ENCODE results near the gene DOCK1. TPM values are rescaled to one million over a fixed set of nuclear protein-coding genes. Genes with fewer than 3 reads are reported as not detected.
"Not testable (repeated sequence)": the region's sequence is repeated elsewhere in the genome, so short reads cannot be mapped to it uniquely, and the experiment has no call there.

Gene DOCK1
- total RNA-seq, 1 experiment from 2014 or later = 40.0 TPM

DNA sequence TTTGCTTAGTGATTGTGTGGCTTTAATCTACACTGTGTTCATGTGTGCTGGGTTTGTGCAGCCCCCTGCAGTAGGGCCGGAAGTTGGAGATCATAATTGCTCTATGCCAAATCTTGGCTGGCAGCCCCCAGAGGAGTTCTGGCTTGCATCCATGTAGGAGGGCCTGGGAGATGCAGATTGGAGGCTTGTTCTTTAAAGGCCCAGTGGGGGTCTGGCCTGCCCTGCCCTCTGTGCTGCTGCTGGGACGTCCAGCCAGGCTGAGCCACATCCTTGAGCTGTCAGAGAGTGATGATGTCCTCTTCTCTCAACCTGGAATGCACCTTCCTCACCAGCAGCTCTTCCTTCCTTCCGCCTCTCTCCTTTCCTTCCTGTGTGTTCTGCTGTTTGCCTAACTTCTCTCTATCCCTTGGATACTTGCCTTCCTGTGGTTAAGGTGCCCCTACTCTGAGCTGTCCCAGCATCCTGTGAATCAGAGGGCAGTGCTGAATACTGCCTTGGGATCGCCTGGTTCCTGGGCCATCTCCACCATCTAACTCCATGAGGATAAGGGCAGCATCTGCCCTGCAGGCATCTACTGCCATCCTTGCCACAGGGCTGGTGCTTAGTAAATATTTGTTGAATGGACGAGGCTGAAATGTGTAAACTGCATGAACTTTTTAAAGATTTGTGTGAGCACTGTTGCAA is 30.2 kb downstream of the DOCK1 start:
- Mint-ChIP-seq H3K27me3 (ENCODE audit: insufficient read depth, unreplicated experiment) (no peaks in the 10 kb centered on the region), H3K27ac (ENCODE audit: low read depth, unreplicated experiment) (no peak overlapping the region), H3K9me3 (ENCODE audit: unreplicated experiment) (no peaks in the 10 kb centered on the region), H3K36me3 (ENCODE audit: insufficient read depth, unreplicated experiment) (peaks cover 5% of the 10 kb centered on the region), H3K4me1 (ENCODE audit: insufficient read depth, unreplicated experiment) (peaks cover 12% of the 10 kb centered on the region), H3K4me3 (ENCODE audit: unreplicated experiment) (no peak overlapping the region)
- CTCF ChIA-PET = interaction anchor here (0.6 kb wide), 1 partner anchor 230 kb away, joined by 3 read pairs; no protein-coding TSS in a partner anchor
- DNase-seq (ENCODE audit: unreplicated experiment) = no peak
- TF ChIP-seq, protein P1, sequence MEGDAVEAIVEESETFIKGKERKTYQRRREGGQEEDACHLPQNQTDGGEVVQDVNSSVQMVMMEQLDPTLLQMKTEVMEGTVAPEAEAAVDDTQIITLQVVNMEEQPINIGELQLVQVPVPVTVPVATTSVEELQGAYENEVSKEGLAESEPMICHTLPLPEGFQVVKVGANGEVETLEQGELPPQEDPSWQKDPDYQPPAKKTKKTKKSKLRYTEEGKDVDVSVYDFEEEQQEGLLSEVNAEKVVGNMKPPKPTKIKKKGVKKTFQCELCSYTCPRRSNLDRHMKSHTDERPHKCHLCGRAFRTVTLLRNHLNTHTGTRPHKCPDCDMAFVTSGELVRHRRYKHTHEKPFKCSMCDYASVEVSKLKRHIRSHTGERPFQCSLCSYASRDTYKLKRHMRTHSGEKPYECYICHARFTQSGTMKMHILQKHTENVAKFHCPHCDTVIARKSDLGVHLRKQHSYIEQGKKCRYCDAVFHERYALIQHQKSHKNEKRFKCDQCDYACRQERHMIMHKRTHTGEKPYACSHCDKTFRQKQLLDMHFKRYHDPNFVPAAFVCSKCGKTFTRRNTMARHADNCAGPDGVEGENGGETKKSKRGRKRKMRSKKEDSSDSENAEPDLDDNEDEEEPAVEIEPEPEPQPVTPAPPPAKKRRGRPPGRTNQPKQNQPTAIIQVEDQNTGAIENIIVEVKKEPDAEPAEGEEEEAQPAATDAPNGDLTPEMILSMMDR (IDR thresholded peaks at IDR 0.05; ENCODE audit: unreplicated experiment) = no peak
- POLR2A ChIA-PET = no interaction called here
- intact Hi-C loops (cut with micrococcal nuclease) = no loop called here
- BruUV-seq (replicated peaks) = no TSS peak

DNA sequence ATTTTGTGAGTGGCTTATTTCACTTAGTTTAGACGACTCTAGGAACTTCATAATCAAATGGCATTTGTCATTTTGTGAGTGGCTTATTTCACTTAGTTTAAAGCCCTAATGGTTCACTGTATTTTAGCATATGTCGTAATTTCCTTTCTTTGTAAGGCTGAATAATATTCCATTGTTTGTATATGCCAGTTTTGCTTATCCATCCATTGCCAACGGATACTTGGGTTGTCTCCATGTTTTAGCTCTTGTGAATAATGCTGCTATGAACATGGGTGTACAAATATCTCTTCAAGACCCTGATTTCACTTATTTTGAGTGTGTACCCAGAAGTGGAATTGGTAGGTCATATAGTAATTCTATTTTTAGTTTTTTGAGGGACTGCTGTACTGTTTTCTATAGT is 31.8 kb downstream of the DOCK1 start:
- H3K9me3 Mint-ChIP-seq (ENCODE audit: unreplicated experiment) = no peaks in the 10 kb centered on the region
- intact Hi-C loops (cut with micrococcal nuclease) = no loop called here
- peaks cover 5% of the 10 kb centered on the region for H3K36me3 Mint-ChIP-seq (ENCODE audit: insufficient read depth, unreplicated experiment)
- H3K4me1 Mint-ChIP-seq (ENCODE audit: insufficient read depth, unreplicated experiment) = peaks cover 7% of the 10 kb centered on the region
- no peaks in the 10 kb centered on the region for H3K27me3 Mint-ChIP-seq (ENCODE audit: insufficient read depth, unreplicated experiment)
- H3K27ac Mint-ChIP-seq (ENCODE audit: low read depth, unreplicated experiment) = no peak overlapping the region
- no peak for DNase-seq (ENCODE audit: unreplicated experiment)
- no TSS peak for BruUV-seq (replicated peaks)
- H3K4me3 Mint-ChIP-seq (ENCODE audit: unreplicated experiment) = no peak overlapping the region
- TF ChIP-seq, protein P1 (IDR thresholded peaks at IDR 0.05; ENCODE audit: unreplicated experiment) = no peak
- ChIA-PET POLR2A (no interaction called here), CTCF (no interaction called here)

DNA sequence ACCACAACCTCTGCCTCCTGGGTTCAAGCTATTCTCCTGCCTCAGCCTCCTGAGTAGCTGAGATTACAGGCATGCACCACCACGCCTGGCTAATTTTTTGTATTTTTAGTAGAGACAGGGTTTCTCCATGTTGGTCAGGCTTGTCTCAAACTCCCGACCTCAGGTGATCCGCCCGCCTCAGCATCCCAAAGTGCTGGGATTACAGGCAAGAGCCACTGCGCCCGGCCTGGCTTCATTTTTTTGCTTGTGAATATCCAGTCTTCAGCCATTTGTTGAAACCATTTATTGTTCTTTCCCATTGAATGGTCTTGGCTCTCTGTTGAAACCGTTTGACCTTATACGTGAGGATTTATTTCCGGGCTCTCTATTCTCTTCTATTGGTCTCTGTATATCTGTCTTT is 32.9 kb downstream of the DOCK1 start:
- intact Hi-C loops (cut with micrococcal nuclease); BruUV-seq (replicated peaks): not testable (repeated sequence)

DNA sequence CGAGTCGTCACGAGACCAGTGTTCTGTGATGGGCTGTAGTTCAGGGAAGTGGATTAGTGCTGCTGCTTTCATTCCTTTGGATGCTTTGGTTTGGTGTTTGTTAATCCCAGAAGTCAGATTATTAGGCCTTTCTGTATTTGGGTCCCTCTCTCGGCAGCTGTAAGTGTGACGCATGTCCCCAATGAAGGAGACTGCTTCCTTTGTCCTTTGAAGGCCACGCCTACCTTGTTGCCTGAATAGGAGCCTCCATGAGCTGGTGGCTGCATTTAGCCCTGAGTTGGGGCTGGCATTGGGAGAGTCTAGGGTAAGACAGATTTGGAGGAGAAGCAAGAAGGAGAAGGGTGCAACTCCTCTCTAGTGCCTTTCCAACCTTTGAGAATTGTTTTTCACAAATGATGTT is 34.5 kb downstream of the DOCK1 start:
- POLR2A ChIA-PET = no interaction called here
- CTCF ChIA-PET = no interaction called here
- no peaks in the 10 kb centered on the region for H3K9me3 Mint-ChIP-seq (ENCODE audit: unreplicated experiment)
- H3K27me3 Mint-ChIP-seq (ENCODE audit: insufficient read depth, unreplicated experiment) = no peaks in the 10 kb centered on the region
- DNase-seq (ENCODE audit: unreplicated experiment) = no peak
- H3K4me1 Mint-ChIP-seq (ENCODE audit: insufficient read depth, unreplicated experiment) = peaks cover 7% of the 10 kb centered on the region
- no peaks in the 10 kb centered on the region for H3K36me3 Mint-ChIP-seq (ENCODE audit: insufficient read depth, unreplicated experiment)
- H3K27ac Mint-ChIP-seq (ENCODE audit: low read depth, unreplicated experiment) = no peak overlapping the region
- BruUV-seq (replicated peaks) = no TSS peak
- no peak overlapping the region for H3K4me3 Mint-ChIP-seq (ENCODE audit: unreplicated experiment)
- TF ChIP-seq, protein P1 (IDR thresholded peaks at IDR 0.05; ENCODE audit: unreplicated experiment) = no peak
- intact Hi-C loops (cut with micrococcal nuclease) = no loop called here

More for the DNA sequence above, 32.9 kb downstream of the DOCK1 start:
- H3K9me3 Mint-ChIP-seq (ENCODE audit: unreplicated experiment); H3K27me3 Mint-ChIP-seq (ENCODE audit: insufficient read depth, unreplicated experiment); H3K4me1 Mint-ChIP-seq (ENCODE audit: insufficient read depth, unreplicated experiment); DNase-seq (ENCODE audit: unreplicated experiment); CTCF ChIA-PET; H3K4me3 Mint-ChIP-seq (ENCODE audit: unreplicated experiment); H3K27ac Mint-ChIP-seq (ENCODE audit: low read depth, unreplicated experiment); H3K36me3 Mint-ChIP-seq (ENCODE audit: insufficient read depth, unreplicated experiment): not testable (repeated sequence)
- POLR2A ChIA-PET = interaction anchor here (0.7 kb wide), 1 partner anchor 18 kb away, joined by 3 read pairs; no protein-coding TSS in a partner anchor
